HG03159 (cell line): ENCODE measurements around the gene CYB561D2.
"Not testable (repeated sequence)": the region's sequence is repeated elsewhere in the genome, so short reads cannot be mapped to it uniquely, and the experiment has no call there.

Source experiments
- ATAC-seq: cut with Tn5 transposase; IDR thresholded peaks from one replicate; pipeline ENCODE4 v1.9.1; 2021; ENCODE audit warnings: mild to moderate bottlenecking, moderate library complexity; ENCODE audit not compliant: unreplicated experiment

CYB561D2 gene

GRCh38 chr3:50350527-50351322, at the start of gene CYB561D2, which contains the start of gene NPRL2:
Gene CYB561D2, plus strand, starts transcription at chr3:50350862. Its CDS starts 572 bp downstream, at chr3:50351434.
Gene NPRL2, minus strand, starts transcription at chr3:50350775. Its CDS starts 123 bp downstream, at chr3:50350652.
- ATAC-seq = peak; percentile 86

GRCh38 chr3:50302095-50303012, 48.3 kb upstream of the CYB561D2 start:
- no peak for ATAC-seq

- no peak for ATAC-seq
Observed at GRCh38 chr3:50303013-50303815, 47.4 kb upstream of the CYB561D2 start, which contains the start of gene HYAL1. Gene HYAL1, minus strand, starts transcription at chr3:50303574. Its CDS starts 618 bp downstream, at chr3:50302956.

GRCh38 chr3:50304601-50305000, 46.1 kb upstream of the CYB561D2 start:
- no peak for ATAC-seq

GRCh38 chr3:50312041-50312440, 38.6 kb upstream of the CYB561D2 start:
- ATAC-seq = not testable (repeated sequence)

- no peak for ATAC-seq
Observed at GRCh38 chr3:50314342-50314741, 36.3 kb upstream of the CYB561D2 start.

GRCh38 chr3:50314816-50315215, 35.8 kb upstream of the CYB561D2 start:
- no peak for ATAC-seq

- no peak for ATAC-seq
Observed at GRCh38 chr3:50316657-50317242, 33.9 kb upstream of the CYB561D2 start.

- no peak for ATAC-seq
Observed at GRCh38 chr3:50317300-50317699, 33.4 kb upstream of the CYB561D2 start.

GRCh38 chr3:50318163-50318562, 32.5 kb upstream of the CYB561D2 start:
- ATAC-seq = no peak

GRCh38 chr3:50318615-50319014, 32.0 kb upstream of the CYB561D2 start:
- no peak for ATAC-seq

GRCh38 chr3:50319181-50319893, 31.3 kb upstream of the CYB561D2 start:
- ATAC-seq = no peak

GRCh38 chr3:50319894-50320625, 30.6 kb upstream of the CYB561D2 start:
- ATAC-seq = no peak

- ATAC-seq = peak; percentile 45
Observed at GRCh38 chr3:50320853-50321335, 29.8 kb upstream of the CYB561D2 start.

GRCh38 chr3:50321336-50322114, 29.1 kb upstream of the CYB561D2 start:
- peak; percentile 75 for ATAC-seq

GRCh38 chr3:50322115-50322385, 28.6 kb upstream of the CYB561D2 start:
- ATAC-seq = no peak

GRCh38 chr3:50322386-50323091, 28.1 kb upstream of the CYB561D2 start, which contains the start of gene HYAL2:
Gene HYAL2, minus strand, starts transcription at chr3:50322745. Its CDS starts 2,256 bp downstream, at chr3:50320489.
- no peak for ATAC-seq
